22Rv1 (cell line): ENCODE measurements around the gene NEDD4.

ENCODE experiments used
- CTCF ChIP-seq: fragments of 450-650 bp; IDR thresholded peaks from 2 replicates; pipeline ENCODE4 v1.5.1; 2017; ENCODE audit warnings: mild to moderate bottlenecking
- ZFX ChIP-seq: fragments of 450-650 bp; IDR thresholded peaks from 2 replicates; pipeline ENCODE4 v1.6.1; 2017; ENCODE audit warnings: antibody characterized with exemption, borderline replicate concordance

- no peak for TF ChIP-seq CTCF
- TF ChIP-seq ZFX: no peak
Observed at GRCh38 chr15:55893852-55894251, 99.6 kb downstream of the NEDD4 start.
